ENCODE results near the gene RAB10. TPM values are rescaled to one million over a fixed set of nuclear protein-coding genes. Genes with fewer than 3 reads are reported as not detected.

Gene RAB10
- total RNA-seq, 1 experiment from 2014 or later, result 138 TPM

DNA sequence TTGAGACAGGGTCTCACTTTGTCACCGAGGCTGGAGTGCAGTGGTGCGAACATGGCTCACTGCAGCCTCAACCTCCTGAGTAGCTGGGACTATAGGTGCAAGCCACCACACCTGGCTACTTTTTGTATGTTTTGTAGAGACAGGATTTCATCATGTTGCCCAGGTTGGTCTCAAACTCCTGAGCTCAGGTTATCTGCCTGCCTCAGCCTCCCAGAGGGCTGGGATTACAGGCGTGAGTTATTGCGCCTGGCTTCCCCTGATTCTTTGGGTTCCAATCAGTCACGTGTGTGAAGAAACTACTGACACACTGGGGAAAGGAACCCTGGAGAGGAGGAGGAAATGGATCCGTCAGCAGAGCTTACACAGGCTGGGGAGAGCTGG, 22.3 kb upstream of the RAB10 start:
- no peak for ATAC-seq

DNA sequence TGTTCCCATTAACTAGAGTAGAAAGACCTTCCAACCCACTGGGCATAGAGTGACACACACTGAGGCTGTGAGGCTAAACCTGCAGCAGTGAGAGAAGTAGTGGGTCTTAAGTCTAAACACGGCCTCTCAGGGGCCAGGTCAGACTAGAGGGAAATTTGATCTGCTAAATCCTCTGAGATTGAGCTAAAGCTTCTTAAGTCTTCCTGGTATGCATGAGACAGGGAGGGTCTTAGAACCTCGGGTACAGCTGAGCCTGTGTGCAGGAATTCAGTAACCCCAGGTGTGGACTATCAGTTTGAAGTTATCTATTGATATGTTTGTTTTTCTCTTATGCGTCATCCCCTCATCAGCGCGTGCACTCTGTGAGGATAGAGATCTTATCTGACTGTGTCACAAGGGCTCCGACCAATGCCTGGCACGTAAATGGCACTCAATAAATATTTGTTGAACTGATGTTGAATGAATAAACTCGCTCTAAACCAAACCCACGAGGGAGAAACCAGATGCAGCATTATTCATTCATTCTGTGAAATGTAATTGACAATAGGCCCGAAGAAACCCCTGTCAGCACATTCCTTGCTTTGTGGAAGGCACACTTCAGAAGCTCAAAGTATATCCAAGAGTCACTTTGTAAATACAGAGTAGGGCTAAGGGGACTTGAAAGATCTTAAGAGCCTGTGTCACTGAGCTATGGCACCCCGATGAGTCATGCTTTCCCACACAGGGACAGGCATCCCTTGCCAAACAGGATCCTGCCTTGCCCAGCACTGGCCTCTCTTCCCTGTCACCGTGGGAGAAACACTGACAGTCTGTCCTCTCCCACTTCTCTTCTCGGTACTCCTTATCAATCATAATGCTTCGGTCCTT, 21.7 kb upstream of the RAB10 start:
- H3K27ac ChIP-seq (ENCODE audit: low read length), result peak overlapping the region; percentile 98
- no peaks in the 10 kb centered on the region for H3K36me3 ChIP-seq (ENCODE audit: low read depth, low read length)
- H3K4me1 ChIP-seq (ENCODE audit: insufficient read depth, low read length), result peaks cover 52% of the 10 kb centered on the region
- no peaks in the 10 kb centered on the region for H4K20me1 ChIP-seq (ENCODE audit: low read length)
- H3K27me3 ChIP-seq (ENCODE audit: low read length), result no peaks in the 10 kb centered on the region
- peaks cover 14% of the 10 kb centered on the region for H3F3A ChIP-seq (ENCODE audit: low read length, unreplicated experiment)
- H2AFZ ChIP-seq (ENCODE audit: low read length), result peak overlapping the region; percentile 3; the same call in 1 of the 2 replicates
- peak overlapping the region; percentile 55 for H3K4me3 ChIP-seq (ENCODE audit: low read length)
- POLR2A ChIA-PET (ENCODE audit: unreplicated experiment), result interaction anchor here (0.6 to 1.0 kb wide), 3 partner anchors 63 to 134 kb away, joined by 3 to 4 read pairs (median 3); partner anchors contain the start of gene ASXL2
- H3K9ac ChIP-seq (ENCODE audit: low read length), result peak overlapping the region; percentile 81
- BruUV-seq (replicated peaks), result no TSS peak
- H3K79me2 ChIP-seq (ENCODE audit: low read length), result no peaks in the 10 kb centered on the region
- no peaks in the 10 kb centered on the region for H3K9me3 ChIP-seq (ENCODE audit: low read length)
- peak overlapping the region; percentile 87 for H3K4me2 ChIP-seq (ENCODE audit: low read length)
- peak; percentile 92 for TF ChIP-seq EZH2phosphoT487 (IDR thresholded peaks at IDR 0.05; ENCODE audit: borderline replicate concordance, low read length)
- TF ChIP-seq, protein P1, sequence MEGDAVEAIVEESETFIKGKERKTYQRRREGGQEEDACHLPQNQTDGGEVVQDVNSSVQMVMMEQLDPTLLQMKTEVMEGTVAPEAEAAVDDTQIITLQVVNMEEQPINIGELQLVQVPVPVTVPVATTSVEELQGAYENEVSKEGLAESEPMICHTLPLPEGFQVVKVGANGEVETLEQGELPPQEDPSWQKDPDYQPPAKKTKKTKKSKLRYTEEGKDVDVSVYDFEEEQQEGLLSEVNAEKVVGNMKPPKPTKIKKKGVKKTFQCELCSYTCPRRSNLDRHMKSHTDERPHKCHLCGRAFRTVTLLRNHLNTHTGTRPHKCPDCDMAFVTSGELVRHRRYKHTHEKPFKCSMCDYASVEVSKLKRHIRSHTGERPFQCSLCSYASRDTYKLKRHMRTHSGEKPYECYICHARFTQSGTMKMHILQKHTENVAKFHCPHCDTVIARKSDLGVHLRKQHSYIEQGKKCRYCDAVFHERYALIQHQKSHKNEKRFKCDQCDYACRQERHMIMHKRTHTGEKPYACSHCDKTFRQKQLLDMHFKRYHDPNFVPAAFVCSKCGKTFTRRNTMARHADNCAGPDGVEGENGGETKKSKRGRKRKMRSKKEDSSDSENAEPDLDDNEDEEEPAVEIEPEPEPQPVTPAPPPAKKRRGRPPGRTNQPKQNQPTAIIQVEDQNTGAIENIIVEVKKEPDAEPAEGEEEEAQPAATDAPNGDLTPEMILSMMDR (conservative IDR thresholded peaks at IDR 0.05; ENCODE audit: low read depth, low read length), result no peak
- peak; percentile 97 for DNase-seq
- intact Hi-C loops (cut with micrococcal nuclease), result loop anchor here (1.0 to 5.0 kb wide), 3 partner anchors 15 to 55 kb away; no protein-coding TSS in a partner anchor
- CTCF ChIA-PET, result interaction anchor here (1.8 kb wide), 1 partner anchor 21 kb away, joined by 3 read pairs; no protein-coding TSS in a partner anchor
- peak; percentile 62 for ATAC-seq
- H3K9me2 ChIP-seq (replicated peaks; ENCODE audit: low read length), result no peaks in the 10 kb centered on the region

More for the DNA sequence above, 22.3 kb upstream of the RAB10 start:
- Histone ChIP-seq H2AFZ (ENCODE audit: low read length) (peak overlapping the region; percentile 3; the same call in 1 of the 2 replicates), H4K20me1 (ENCODE audit: low read length) (no peaks in the 10 kb centered on the region), H3K27ac (ENCODE audit: low read length) (peak overlapping the region; percentile 98), H3F3A (ENCODE audit: low read length, unreplicated experiment) (peaks cover 14% of the 10 kb centered on the region), H3K9me3 (ENCODE audit: low read length) (no peaks in the 10 kb centered on the region), H3K9ac (ENCODE audit: low read length) (peak overlapping the region; percentile 73), H3K4me2 (ENCODE audit: low read length) (peak overlapping the region; percentile 87), H3K36me3 (ENCODE audit: low read depth, low read length) (no peaks in the 10 kb centered on the region), H3K4me1 (ENCODE audit: insufficient read depth, low read length) (peaks cover 51% of the 10 kb centered on the region), H3K9me2 (replicated peaks; ENCODE audit: low read length) (no peaks in the 10 kb centered on the region), H3K27me3 (ENCODE audit: low read length) (no peaks in the 10 kb centered on the region), H3K4me3 (ENCODE audit: low read length) (peak overlapping the region; percentile 42), H3K79me2 (ENCODE audit: low read length) (no peaks in the 10 kb centered on the region)
- POLR2A ChIA-PET (ENCODE audit: unreplicated experiment), result no interaction called here
- TF ChIP-seq, protein P1 (conservative IDR thresholded peaks at IDR 0.05; ENCODE audit: low read depth, low read length), result no peak
- TF ChIP-seq EZH2 (IDR thresholded peaks at IDR 0.05; ENCODE audit: low read length, unreplicated experiment) (no peak), EZH2phosphoT487 (IDR thresholded peaks at IDR 0.05; ENCODE audit: borderline replicate concordance, low read length) (no peak)
- intact Hi-C loops (cut with micrococcal nuclease), result loop anchor here (5.0 kb wide), 1 partner anchor 56 kb away; no protein-coding TSS in a partner anchor
- no peak for DNase-seq
- no TSS peak for BruUV-seq (replicated peaks)
- CTCF ChIA-PET, result no interaction called here
